ENCODE measurements around the gene MDGA2. TPM values are rescaled to one million over a fixed set of nuclear protein-coding genes. Genes with fewer than 3 reads are reported as not detected.

The MDGA2 gene
- total and polyA plus RNA-seq, 7 donors: 0.01 TPM; not detected in 6

GRCh38 chr14:47085678-47086077 is 589.7 kb downstream of the MDGA2 start:
- Histone ChIP-seq H3K36me3 (ENCODE audit: insufficient read depth in 1 of 2, low read depth in 1 of 2) (no peaks in the 10 kb centered on the region), H3K27ac (no peak overlapping the region), H3K4me3 (no peak overlapping the region), H3K4me1 (no peaks in the 10 kb centered on the region), H3K27me3 (ENCODE audit: insufficient read depth in 3 of 3, low read length in 2 of 3) (no peaks in the 10 kb centered on the region), H3K9me3 (no peaks in the 10 kb centered on the region)
- no peak for TF ChIP-seq CTCF (IDR thresholded peaks at IDR 0.05)
- DNase-seq: no peak
- intact Hi-C loops (cut with DNase I): no loop called here
- 89 to 91% (median 90%) methylated on average over 1 of the region's 1 CpG for WGBS, 3 donors
- ATAC-seq: no peak

- H3K4me3 ChIP-seq: no peak overlapping the region
- intact Hi-C loops (cut with DNase I): no loop called here
- WGBS, 3 donors: 71 to 80% (median 78%) methylated on average over 1 of the region's 1 CpG
- H3K27me3 ChIP-seq (ENCODE audit: insufficient read depth in 3 of 3, low read length in 2 of 3): peaks cover 0 to 2% (median 0%) of the 10 kb centered on the region in 3 donors
- no peak for TF ChIP-seq CTCF (IDR thresholded peaks at IDR 0.05)
- DNase-seq (no peak), ATAC-seq (no peak)
- no peaks in the 10 kb centered on the region for H3K4me1 ChIP-seq
- no peaks in the 10 kb centered on the region for H3K36me3 ChIP-seq (ENCODE audit: insufficient read depth in 1 of 2, low read depth in 1 of 2)
- H3K9me3 ChIP-seq: no peaks in the 10 kb centered on the region
- H3K27ac ChIP-seq: no peak overlapping the region
These were observed 610.1 kb downstream of the MDGA2 start for GRCh38 chr14:47065326-47065725.

GRCh38 chr14:47060050-47060449 is 615.4 kb downstream of the MDGA2 start:
- WGBS, 3 donors: 69 to 81% (median 78%) methylated on average over 3 of the region's 3 CpGs
- ATAC-seq: no peak
- no peak for TF ChIP-seq CTCF (IDR thresholded peaks at IDR 0.05)

GRCh38 chr14:47057364-47057763 is 618.0 kb downstream of the MDGA2 start:
- no peak for TF ChIP-seq CTCF (IDR thresholded peaks at IDR 0.05)
- Histone ChIP-seq H3K4me1 (no peaks in the 10 kb centered on the region), H3K27ac (no peak overlapping the region), H3K27me3 (ENCODE audit: insufficient read depth in 3 of 3, low read length in 2 of 3) (no peaks in the 10 kb centered on the region), H3K9me3 (no peaks in the 10 kb centered on the region), H3K36me3 (ENCODE audit: insufficient read depth in 1 of 2, low read depth in 1 of 2) (no peaks in the 10 kb centered on the region), H3K4me3 (no peak overlapping the region)
- intact Hi-C loops (cut with DNase I): no loop called here
- ATAC-seq (no peak), DNase-seq (no peak)

More at GRCh38 chr14:47060050-47060449, 615.4 kb downstream of the MDGA2 start:
- no peak overlapping the region for H3K27ac ChIP-seq
- intact Hi-C loops (cut with DNase I): no loop called here
- no peaks in the 10 kb centered on the region for H3K4me1 ChIP-seq
- peaks cover 0 to under 1% (median 0%) of the 10 kb centered on the region in 3 donors for H3K27me3 ChIP-seq (ENCODE audit: insufficient read depth in 3 of 3, low read length in 2 of 3)
- no peaks in the 10 kb centered on the region for H3K9me3 ChIP-seq
- no peak for DNase-seq
- no peak overlapping the region for H3K4me3 ChIP-seq
- H3K36me3 ChIP-seq (ENCODE audit: insufficient read depth in 1 of 2, low read depth in 1 of 2): no peaks in the 10 kb centered on the region

- no peak for DNase-seq
- WGBS, 3 donors: 48 to 63% (median 58%) methylated on average over 1 of the region's 1 CpG
- Histone ChIP-seq H3K9me3 (no peaks in the 10 kb centered on the region), H3K27ac (no peak overlapping the region), H3K27me3 (ENCODE audit: insufficient read depth in 3 of 3, low read length in 2 of 3) (no peaks in the 10 kb centered on the region), H3K36me3 (ENCODE audit: insufficient read depth in 1 of 2, low read depth in 1 of 2) (no peaks in the 10 kb centered on the region), H3K4me1 (no peaks in the 10 kb centered on the region), H3K4me3 (no peak overlapping the region)
- intact Hi-C loops (cut with DNase I): no loop called here
- no peak for TF ChIP-seq CTCF (IDR thresholded peaks at IDR 0.05)
- no peak for ATAC-seq
These were observed 630.6 kb downstream of the MDGA2 start for GRCh38 chr14:47044841-47045240.
